HEK293 (cell line): ENCODE measurements around the gene NRP1.

ENCODE experiments used
- CTCF ChIA-PET: fragments of 350-600 bp; formaldehyde crosslinking; extraction: SDS; loops from one replicate; lab custom pipeline; 2021; ENCODE audit warnings: antibody characterized with exemption; lab: Yijun Ruan, JAX
- POLR2A ChIA-PET: fragments of 300-600 bp; formaldehyde crosslinking; extraction: SDS; loops from one replicate; lab custom pipeline; 2020; ENCODE audit warnings: antibody characterized with exemption, inconsistent platforms; lab: Yijun Ruan, JAX
- H3K27ac ChIP-seq: fragments of 200-500 bp; sonication (Bioruptor generic); 2 replicates; pipeline ENCODE4 v1.5.1; 2014; ENCODE audit warnings: low read depth, low read length, control low read depth, inconsistent platforms; ENCODE audit errors: extremely low read depth
- H3K36me3 ChIP-seq, 2 experiments: fragments of 200-500 bp in 1 of 2; sonication (Bioruptor generic) in 1 of 2; 1 replicate in 1 of 2; 2 replicates in 1 of 2; pipeline ENCODE4 v1.5.1; 2014 to 2017; ENCODE audit warnings: inconsistent platforms in 2 of 2, low read length in 2 of 2; ENCODE audit not compliant: control insufficient read depth in 2 of 2, insufficient read depth in 1 of 2
- H3K4me1 ChIP-seq: fragments of 200-500 bp; sonication (Bioruptor generic); 2 replicates; pipeline ENCODE4 v1.5.1; 2014; ENCODE audit warnings: mild to moderate bottlenecking, low read length, inconsistent platforms; ENCODE audit not compliant: control insufficient read depth, insufficient read depth
- H3K4me3 ChIP-seq: 2 replicates; pipeline ENCODE4 v1.5.1; 2011; ENCODE audit warnings: low read depth, mild to moderate bottlenecking, control low read depth, low read length, moderate library complexity
- H3K9me3 ChIP-seq: fragments of 200-500 bp; sonication (Bioruptor generic); 2 replicates; pipeline ENCODE4 v1.5.1; 2014; ENCODE audit warnings: low read depth, low read length, inconsistent platforms; ENCODE audit not compliant: control insufficient read depth, insufficient read depth
- KLF1 ChIP-seq: fragments of 450-650 bp; formaldehyde crosslinking; IDR thresholded peaks from 2 replicates; pipeline ENCODE4 v1.5.1; 2016; ENCODE audit warnings: missing biosample characterization, missing genetic modification characterization
- KLF16 ChIP-seq: fragments of 450-650 bp; formaldehyde crosslinking; IDR thresholded peaks from 2 replicates; pipeline ENCODE4 v1.5.1; 2017; ENCODE audit warnings: missing biosample characterization, missing genetic modification characterization
- OVOL3 ChIP-seq: fragments of 450-650 bp; formaldehyde crosslinking; IDR thresholded peaks from 2 replicates; pipeline ENCODE4 v1.5.1; 2016; ENCODE audit warnings: missing biosample characterization, missing genetic modification characterization
- REPIN1 ChIP-seq: fragments of 450-650 bp; formaldehyde crosslinking; IDR thresholded peaks from 2 replicates; pipeline ENCODE4 v1.5.1; 2017; ENCODE audit warnings: missing biosample characterization, missing genetic modification characterization, low read depth
- SETDB1 ChIP-seq: IDR thresholded peaks from one replicate; pipeline ENCODE4 v1.6.1; 2017; ENCODE audit warnings: mild to moderate bottlenecking, low read length, moderate library complexity, mixed read lengths; ENCODE audit not compliant: insufficient read length
- ZBTB17 ChIP-seq: fragments of 450-650 bp; formaldehyde crosslinking; IDR thresholded peaks from 2 replicates; pipeline ENCODE4 v1.5.1; 2016; ENCODE audit warnings: missing biosample characterization, missing genetic modification characterization
- ZBTB20 ChIP-seq: fragments of 450-650 bp; formaldehyde crosslinking; IDR thresholded peaks from 2 replicates; pipeline ENCODE4 v1.5.1; 2016; ENCODE audit warnings: missing biosample characterization, missing genetic modification characterization
- ZIC2 ChIP-seq: fragments of 450-650 bp; formaldehyde crosslinking; IDR thresholded peaks from 2 replicates; pipeline ENCODE4 v1.5.1; 2016; ENCODE audit warnings: missing biosample characterization, missing genetic modification characterization
- ZNF138 ChIP-seq: fragments of 450-650 bp; formaldehyde crosslinking; IDR thresholded peaks from 2 replicates; pipeline ENCODE4 v1.5.1; 2016; ENCODE audit warnings: missing biosample characterization, missing genetic modification characterization, borderline replicate concordance
- ZNF169 ChIP-seq: fragments of 450-650 bp; formaldehyde crosslinking; IDR thresholded peaks from 2 replicates; pipeline ENCODE4 v1.5.1; 2016; ENCODE audit warnings: missing biosample characterization, missing genetic modification characterization
- ZNF2 ChIP-seq: fragments of 450-650 bp; formaldehyde crosslinking; IDR thresholded peaks from 2 replicates; pipeline ENCODE4 v1.5.1; 2016; ENCODE audit warnings: missing biosample characterization, missing genetic modification characterization
- ZNF223 ChIP-seq: fragments of 450-650 bp; formaldehyde crosslinking; IDR thresholded peaks from 2 replicates; pipeline ENCODE4 v1.5.1; 2016; ENCODE audit warnings: missing biosample characterization, missing genetic modification characterization
- ZNF23 ChIP-seq: fragments of 450-650 bp; formaldehyde crosslinking; IDR thresholded peaks from 2 replicates; pipeline ENCODE4 v1.5.1; 2016; ENCODE audit warnings: missing biosample characterization, missing genetic modification characterization, borderline replicate concordance
- ZNF239 ChIP-seq: fragments of 450-650 bp; formaldehyde crosslinking; IDR thresholded peaks from 2 replicates; pipeline ENCODE4 v1.5.1; 2016; ENCODE audit warnings: missing biosample characterization, missing genetic modification characterization
- ZNF350 ChIP-seq: fragments of 450-650 bp; formaldehyde crosslinking; IDR thresholded peaks from 2 replicates; pipeline ENCODE4 v1.5.0; 2017; ENCODE audit warnings: missing biosample characterization, mild to moderate bottlenecking, missing genetic modification characterization
- ZNF449 ChIP-seq: fragments of 450-650 bp; formaldehyde crosslinking; IDR thresholded peaks from 2 replicates; pipeline ENCODE4 v1.5.1; 2017; ENCODE audit warnings: missing biosample characterization, mild to moderate bottlenecking, missing genetic modification characterization, moderate library complexity
- ZNF530 ChIP-seq: fragments of 450-650 bp; formaldehyde crosslinking; IDR thresholded peaks from 2 replicates; pipeline ENCODE4 v1.5.1; 2016; ENCODE audit warnings: low read depth, missing biosample characterization, missing genetic modification characterization
- ZNF560 ChIP-seq: fragments of 450-650 bp; formaldehyde crosslinking; IDR thresholded peaks from 2 replicates; pipeline ENCODE4 v1.5.1; 2017; ENCODE audit warnings: missing biosample characterization, missing genetic modification characterization, borderline replicate concordance
- ZNF561 ChIP-seq: fragments of 450-650 bp; IDR thresholded peaks from 2 replicates; pipeline ENCODE4 v1.5.1; 2018; ENCODE audit warnings: missing biosample characterization, missing genetic modification characterization, borderline replicate concordance
- ZNF776 ChIP-seq: fragments of 450-650 bp; formaldehyde crosslinking; IDR thresholded peaks from 2 replicates; pipeline ENCODE4 v1.5.0; 2017; ENCODE audit warnings: missing biosample characterization, missing genetic modification characterization, borderline replicate concordance
- ZNF791 ChIP-seq: fragments of 450-650 bp; formaldehyde crosslinking; IDR thresholded peaks from 2 replicates; pipeline ENCODE4 v1.5.1; 2016; ENCODE audit warnings: missing biosample characterization, missing genetic modification characterization
- ZSCAN16 ChIP-seq: fragments of 450-650 bp; formaldehyde crosslinking; IDR thresholded peaks from 2 replicates; pipeline ENCODE4 v1.5.1; 2016; ENCODE audit warnings: missing biosample characterization, missing genetic modification characterization
- TF ChIP-seq, protein P1 (sequence below): fragments of 450-650 bp; formaldehyde crosslinking; IDR thresholded peaks from 2 replicates; pipeline ENCODE4 v1.5.1; 2016; ENCODE audit warnings: missing biosample characterization, missing genetic modification characterization
- TF ChIP-seq, protein P2 (sequence below): fragments of 450-650 bp; formaldehyde crosslinking; IDR thresholded peaks from 2 replicates; pipeline ENCODE4 v1.5.1; 2017; ENCODE audit warnings: missing biosample characterization, missing genetic modification characterization
- TF ChIP-seq, protein P3 (sequence below): fragments of 450-650 bp; formaldehyde crosslinking; IDR thresholded peaks from 2 replicates; pipeline ENCODE4 v1.5.0; 2017; ENCODE audit warnings: missing biosample characterization, missing genetic modification characterization, borderline replicate concordance
- TF ChIP-seq, protein P4 (sequence below): fragments of 450-650 bp; formaldehyde crosslinking; IDR thresholded peaks from 2 replicates; pipeline ENCODE4 v1.5.1; 2016; ENCODE audit warnings: missing biosample characterization, missing genetic modification characterization

The NRP1 gene

DNA sequence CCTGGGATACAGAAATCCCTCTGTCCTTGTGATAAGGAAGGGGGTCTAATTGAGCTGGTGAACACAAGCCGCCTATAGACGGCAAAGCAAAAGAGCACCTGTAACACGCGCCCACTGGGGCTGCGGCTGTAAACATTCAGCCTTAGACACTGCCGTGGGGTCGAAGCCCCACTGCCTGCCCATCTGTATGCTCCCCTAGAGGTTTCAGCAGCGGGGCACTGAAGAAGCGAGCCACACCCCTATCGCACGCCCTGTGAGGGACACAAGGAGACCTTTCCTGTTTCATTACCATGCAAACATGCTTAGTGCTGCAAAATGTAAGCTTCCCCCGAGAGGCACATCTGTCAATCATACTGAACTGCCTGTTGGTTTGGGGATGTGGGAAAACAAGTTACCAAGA lies 82.1 kb downstream of the NRP1 start:
- TF ChIP-seq ZNF449 (tag by site-specific recombination) (no peak), ZBTB17 (tag by site-specific recombination) (no peak), ZNF560 (tag by site-specific recombination) (no peak), ZNF561 (tag by site-specific recombination) (no peak), ZNF776 (no peak), ZNF169 (tag by site-specific recombination) (no peak), ZNF223 (tag by site-specific recombination) (no peak), SETDB1 (no peak), ZNF138 (tag by site-specific recombination) (no peak), KLF1 (no peak), ZSCAN16 (no peak), ZIC2 (tag by site-specific recombination) (no peak), ZNF530 (no peak), OVOL3 (tag by site-specific recombination) (no peak), ZNF23 (tag by site-specific recombination) (no peak), KLF16 (tag by site-specific recombination) (no peak)
- TF ChIP-seq, protein P1, sequence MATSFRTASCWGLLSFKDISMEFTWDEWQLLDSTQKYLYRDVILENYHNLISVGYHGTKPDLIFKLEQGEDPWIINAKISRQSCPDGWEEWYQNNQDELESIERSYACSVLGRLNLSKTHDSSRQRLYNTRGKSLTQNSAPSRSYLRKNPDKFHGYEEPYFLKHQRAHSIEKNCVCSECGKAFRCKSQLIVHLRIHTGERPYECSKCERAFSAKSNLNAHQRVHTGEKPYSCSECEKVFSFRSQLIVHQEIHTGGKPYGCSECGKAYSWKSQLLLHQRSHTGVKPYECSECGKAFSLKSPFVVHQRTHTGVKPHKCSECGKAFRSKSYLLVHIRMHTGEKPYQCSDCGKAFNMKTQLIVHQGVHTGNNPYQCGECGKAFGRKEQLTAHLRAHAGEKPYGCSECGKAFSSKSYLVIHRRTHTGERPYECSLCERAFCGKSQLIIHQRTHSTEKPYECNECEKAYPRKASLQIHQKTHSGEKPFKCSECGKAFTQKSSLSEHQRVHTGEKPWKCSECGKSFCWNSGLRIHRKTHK (tag by site-specific recombination), result no peak
- TF ChIP-seq, protein P2, sequence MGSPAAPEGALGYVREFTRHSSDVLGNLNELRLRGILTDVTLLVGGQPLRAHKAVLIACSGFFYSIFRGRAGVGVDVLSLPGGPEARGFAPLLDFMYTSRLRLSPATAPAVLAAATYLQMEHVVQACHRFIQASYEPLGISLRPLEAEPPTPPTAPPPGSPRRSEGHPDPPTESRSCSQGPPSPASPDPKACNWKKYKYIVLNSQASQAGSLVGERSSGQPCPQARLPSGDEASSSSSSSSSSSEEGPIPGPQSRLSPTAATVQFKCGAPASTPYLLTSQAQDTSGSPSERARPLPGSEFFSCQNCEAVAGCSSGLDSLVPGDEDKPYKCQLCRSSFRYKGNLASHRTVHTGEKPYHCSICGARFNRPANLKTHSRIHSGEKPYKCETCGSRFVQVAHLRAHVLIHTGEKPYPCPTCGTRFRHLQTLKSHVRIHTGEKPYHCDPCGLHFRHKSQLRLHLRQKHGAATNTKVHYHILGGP (tag by site-specific recombination), result no peak
- TF ChIP-seq, protein P3, sequence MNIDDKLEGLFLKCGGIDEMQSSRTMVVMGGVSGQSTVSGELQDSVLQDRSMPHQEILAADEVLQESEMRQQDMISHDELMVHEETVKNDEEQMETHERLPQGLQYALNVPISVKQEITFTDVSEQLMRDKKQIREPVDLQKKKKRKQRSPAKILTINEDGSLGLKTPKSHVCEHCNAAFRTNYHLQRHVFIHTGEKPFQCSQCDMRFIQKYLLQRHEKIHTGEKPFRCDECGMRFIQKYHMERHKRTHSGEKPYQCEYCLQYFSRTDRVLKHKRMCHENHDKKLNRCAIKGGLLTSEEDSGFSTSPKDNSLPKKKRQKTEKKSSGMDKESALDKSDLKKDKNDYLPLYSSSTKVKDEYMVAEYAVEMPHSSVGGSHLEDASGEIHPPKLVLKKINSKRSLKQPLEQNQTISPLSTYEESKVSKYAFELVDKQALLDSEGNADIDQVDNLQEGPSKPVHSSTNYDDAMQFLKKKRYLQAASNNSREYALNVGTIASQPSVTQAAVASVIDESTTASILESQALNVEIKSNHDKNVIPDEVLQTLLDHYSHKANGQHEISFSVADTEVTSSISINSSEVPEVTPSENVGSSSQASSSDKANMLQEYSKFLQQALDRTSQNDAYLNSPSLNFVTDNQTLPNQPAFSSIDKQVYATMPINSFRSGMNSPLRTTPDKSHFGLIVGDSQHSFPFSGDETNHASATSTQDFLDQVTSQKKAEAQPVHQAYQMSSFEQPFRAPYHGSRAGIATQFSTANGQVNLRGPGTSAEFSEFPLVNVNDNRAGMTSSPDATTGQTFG (tag by site-specific recombination), result no peak
- Histone ChIP-seq H3K36me3 (peaks cover 14 to 75% of the 10 kb centered on the region in 2 experiments), H3K4me1 (no peaks in the 10 kb centered on the region; the same call in 1 of the 2 replicates), H3K4me3 (no peak overlapping the region), H3K9me3 (no peaks in the 10 kb centered on the region), H3K27ac (no peak overlapping the region; the same call in 1 of the 2 replicates)
- CTCF ChIA-PET, result no interaction called here
- POLR2A ChIA-PET, result no interaction called here

GRCh38 chr10:33249659-33250345 lies 84.7 kb downstream of the NRP1 start:
- no peak overlapping the region for H3K27ac ChIP-seq
- ChIA-PET CTCF (no interaction called here), POLR2A (no interaction called here)
- H3K4me1 ChIP-seq, result peaks cover 3% of the 10 kb centered on the region
- no peak overlapping the region for H3K4me3 ChIP-seq
- H3K9me3 ChIP-seq, result no peaks in the 10 kb centered on the region
- peaks cover 14 to 69% of the 10 kb centered on the region in 2 experiments for H3K36me3 ChIP-seq
- TF ChIP-seq ZNF791 (no peak), REPIN1 (tag by site-specific recombination) (no peak), ZNF350 (tag by site-specific recombination) (no peak), ZBTB20 (tag by site-specific recombination) (no peak), ZNF2 (tag by site-specific recombination) (no peak), ZNF239 (tag by site-specific recombination) (no peak)
- TF ChIP-seq, protein P4, sequence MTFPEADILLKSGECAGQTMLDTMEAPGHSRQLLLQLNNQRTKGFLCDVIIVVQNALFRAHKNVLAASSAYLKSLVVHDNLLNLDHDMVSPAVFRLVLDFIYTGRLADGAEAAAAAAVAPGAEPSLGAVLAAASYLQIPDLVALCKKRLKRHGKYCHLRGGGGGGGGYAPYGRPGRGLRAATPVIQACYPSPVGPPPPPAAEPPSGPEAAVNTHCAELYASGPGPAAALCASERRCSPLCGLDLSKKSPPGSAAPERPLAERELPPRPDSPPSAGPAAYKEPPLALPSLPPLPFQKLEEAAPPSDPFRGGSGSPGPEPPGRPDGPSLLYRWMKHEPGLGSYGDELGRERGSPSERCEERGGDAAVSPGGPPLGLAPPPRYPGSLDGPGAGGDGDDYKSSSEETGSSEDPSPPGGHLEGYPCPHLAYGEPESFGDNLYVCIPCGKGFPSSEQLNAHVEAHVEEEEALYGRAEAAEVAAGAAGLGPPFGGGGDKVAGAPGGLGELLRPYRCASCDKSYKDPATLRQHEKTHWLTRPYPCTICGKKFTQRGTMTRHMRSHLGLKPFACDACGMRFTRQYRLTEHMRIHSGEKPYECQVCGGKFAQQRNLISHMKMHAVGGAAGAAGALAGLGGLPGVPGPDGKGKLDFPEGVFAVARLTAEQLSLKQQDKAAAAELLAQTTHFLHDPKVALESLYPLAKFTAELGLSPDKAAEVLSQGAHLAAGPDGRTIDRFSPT, result no peak
